Fibroblast of villous mesenchyme (primary cell): ENCODE measurements around the gene RBP3. TPM values are rescaled to one million over a fixed set of nuclear protein-coding genes. Genes with fewer than 3 reads are reported as not detected.

Experiments used
- DNase-seq: peaks from one replicate; pipeline ENCODE4 v3.0.0-alpha.2; 2010; ENCODE audit warnings: low read depth
- H3K4me3 ChIP-seq: 2 replicates; pipeline ENCODE4 v1.5.1; 2011; ENCODE audit warnings: low read depth, mild to moderate bottlenecking, low read length
- CTCF ChIP-seq: IDR thresholded peaks from 2 replicates; pipeline ENCODE4 v1.5.1; 2012; ENCODE audit warnings: low read depth, mild to moderate bottlenecking, low read length; ENCODE audit not compliant: insufficient read depth
- total RNA-seq: library from RNA; depleted of rRNA; stranded (reverse); fragments of >200 nt; gene quantifications from 2 replicates; pipeline ENCODE4 v1.2.3, GENCODE V29; 2012

RBP3 gene
- total RNA-seq: not detected in 2 replicates

GRCh38 chr10:47348138-47348651, at the start of gene RBP3:
Gene RBP3 (plus strand): TSS chr10:47348363. CDS start chr10:47348485, 122 bp downstream.
- no peak within 1 kb of the TSS for H3K4me3 ChIP-seq
- no peak for TF ChIP-seq CTCF
- peak; percentile 31 for DNase-seq

- no peak for TF ChIP-seq CTCF
- H3K4me3 ChIP-seq: no peak overlapping the region
- no peak for DNase-seq
Observed at GRCh38 chr10:47298715-47299114, 49.4 kb upstream of the RBP3 start.

DNA sequence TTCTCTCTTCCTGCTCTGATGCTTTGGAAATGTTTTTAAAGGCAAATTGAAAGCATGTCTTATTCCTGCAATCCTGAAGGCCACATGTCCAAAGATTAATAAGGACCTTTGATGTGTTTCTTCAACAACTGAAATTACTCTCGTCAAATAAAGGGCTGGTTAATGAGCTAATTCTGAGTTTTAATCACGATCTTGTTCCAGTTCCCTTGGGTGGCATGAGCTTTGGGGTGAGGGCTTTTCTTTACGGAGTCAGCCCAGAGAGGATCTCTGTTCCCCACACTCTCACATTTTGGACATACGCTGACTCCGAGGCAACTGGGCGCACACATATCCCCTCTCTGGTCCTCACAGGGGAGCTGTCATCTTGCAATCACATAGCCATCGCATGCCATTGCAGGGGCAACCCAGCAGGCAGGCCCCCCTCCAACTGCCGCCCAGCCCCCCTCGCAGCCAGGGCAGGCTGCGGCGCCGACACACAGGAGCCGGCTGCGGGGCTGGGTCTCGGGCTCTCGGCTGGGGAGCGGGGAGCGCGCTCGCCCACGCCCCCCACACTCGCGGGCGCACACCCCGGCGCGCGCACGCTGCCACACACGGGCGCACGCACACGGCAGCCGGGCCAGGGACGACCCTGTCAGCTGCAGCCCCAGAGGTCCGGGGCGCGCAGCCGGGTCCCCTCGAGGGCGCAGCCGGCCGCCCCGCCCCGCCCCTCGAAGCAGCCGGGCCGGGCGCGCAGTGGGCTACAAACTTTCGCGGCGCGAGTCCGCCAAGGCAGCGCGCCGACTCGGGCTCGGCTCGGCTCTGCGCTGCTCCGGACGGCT, 48.3 kb upstream of the RBP3 start, which contains the start of gene GDF10:
TSS of gene GDF10 (plus strand) at position 587 of the 818 bp plus-strand sequence. CDS start 455 bp downstream, outside the sequence.
- no peak within 1 kb of the TSS for H3K4me3 ChIP-seq
- no peak for TF ChIP-seq CTCF
- DNase-seq: no peak

- no peak overlapping the region for H3K4me3 ChIP-seq
- no peak for TF ChIP-seq CTCF
- no peak for DNase-seq
Observed at GRCh38 chr10:47300429-47300931, 47.7 kb upstream of the RBP3 start.

DNA sequence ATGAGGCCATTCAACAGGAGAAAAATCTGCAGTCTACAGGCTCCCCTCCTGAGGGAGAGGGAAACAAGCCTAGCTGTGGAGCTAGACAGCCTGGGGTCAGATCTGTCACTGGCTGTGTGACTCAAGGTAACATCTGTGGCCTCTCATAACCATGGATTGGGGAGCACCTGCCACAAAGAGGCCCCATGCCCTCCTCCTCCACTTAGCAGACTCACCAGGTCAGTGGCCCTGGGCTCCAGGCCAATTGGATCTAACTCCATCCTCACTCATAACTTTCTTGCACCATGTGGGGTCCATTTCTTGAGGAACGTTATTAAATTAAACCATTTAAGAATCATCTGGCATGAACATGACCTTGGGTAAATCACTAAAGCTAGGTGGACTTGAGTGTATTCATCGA, 46.3 kb upstream of the RBP3 start:
- H3K4me3 ChIP-seq: no peak overlapping the region
- no peak for DNase-seq
- no peak for TF ChIP-seq CTCF

DNA sequence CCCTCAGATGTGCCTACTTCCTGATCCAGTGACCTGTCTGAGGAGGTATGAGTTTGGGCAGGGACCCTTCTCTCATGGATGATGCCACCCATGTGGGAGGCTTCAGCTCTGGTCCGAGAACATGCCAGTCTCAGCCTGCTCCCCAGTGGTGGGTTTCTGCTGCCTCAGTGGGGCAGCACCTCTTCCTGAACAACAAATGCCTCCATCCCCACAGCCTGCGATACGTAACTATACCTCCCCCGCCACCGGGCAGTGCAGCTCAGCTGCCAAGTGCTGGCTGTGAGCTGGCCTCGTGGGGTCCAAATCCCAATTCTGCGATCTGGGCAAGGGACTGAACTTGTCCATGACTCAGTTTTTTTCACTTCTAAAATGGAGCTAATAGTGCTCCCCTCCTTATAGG, 45.1 kb upstream of the RBP3 start:
- no peak for TF ChIP-seq CTCF
- DNase-seq: no peak
- H3K4me3 ChIP-seq: no peak overlapping the region
